H1 (cell line): ENCODE measurements around the gene ATP13A3.

ENCODE experiments used
- BACH1 ChIP-seq: IDR thresholded peaks from 2 replicates; pipeline ENCODE4 v1.6.1; 2012; ENCODE audit warnings: low read length, improper control_type of control experiment
- CBX8 ChIP-seq: fragments of 300-800, 300-1000 bp; sonication (generic); IDR thresholded peaks from 2 replicates; pipeline ENCODE4 v1.7.1; 2016; ENCODE audit warnings: low read depth, low read length, borderline replicate concordance
- CHD2 ChIP-seq: IDR thresholded peaks from 2 replicates; pipeline ENCODE4 v1.6.1; 2012; ENCODE audit warnings: low read length, improper control_type of control experiment
- EZH2 ChIP-seq: fragments of 200-600 bp; sonication (generic); IDR thresholded peaks from 2 replicates; pipeline ENCODE4 v1.7.1; 2012; ENCODE audit warnings: low read depth, mild to moderate bottlenecking, moderate library complexity, low read length, inconsistent platforms; ENCODE audit not compliant: severe bottlenecking
- KDM1A ChIP-seq: fragments of 200-600, 300-600 bp; sonication (generic); IDR thresholded peaks from 2 replicates; pipeline ENCODE4 v1.7.1; 2016; ENCODE audit warnings: mild to moderate bottlenecking, low read length, borderline replicate concordance
- KDM5A ChIP-seq: fragments of 200-600 bp; IDR thresholded peaks from 2 replicates; pipeline ENCODE4 v1.7.1; 2012; ENCODE audit warnings: mild to moderate bottlenecking, low read length, inconsistent platforms, mixed read lengths
- POLR2A ChIP-seq, 2 experiments: IDR thresholded peaks; 1 replicate in 1 of 2; 2 replicates in 1 of 2; pipeline ENCODE4 v1.6.1; 2011; ENCODE audit warnings: low read depth in 2 of 2, low read length in 2 of 2, mild to moderate bottlenecking in 2 of 2; ENCODE audit errors: control extremely low read depth in 1 of 2
- POLR2AphosphoS5 ChIP-seq: IDR thresholded peaks from 2 replicates; pipeline ENCODE4 v1.6.1; 2011; ENCODE audit warnings: low read depth, low read length
- RAD21 ChIP-seq, 2 experiments: IDR thresholded peaks in 1 of 2; conservative IDR thresholded peaks in 1 of 2; 2 replicates each; pipeline ENCODE4 v1.6.1; 2011; ENCODE audit warnings: low read depth in 2 of 2, low read length in 2 of 2, improper control_type of control experiment in 1 of 2, inconsistent platforms in 1 of 2, mild to moderate bottlenecking in 1 of 2, moderate library complexity in 1 of 2
- RXRA ChIP-seq: IDR thresholded peaks from 2 replicates; pipeline ENCODE4 v1.6.1; 2011; ENCODE audit warnings: low read depth, mild to moderate bottlenecking, low read length, moderate library complexity; ENCODE audit not compliant: insufficient read depth
- SP2 ChIP-seq: IDR thresholded peaks from 2 replicates; pipeline ENCODE4 v1.6.1; 2012; ENCODE audit warnings: mild to moderate bottlenecking, low read length, inconsistent platforms
- TBP ChIP-seq: IDR thresholded peaks from 2 replicates; pipeline ENCODE4 v1.6.1; 2011; ENCODE audit warnings: low read depth, low read length, improper control_type of control experiment
- TF ChIP-seq, protein P1 (sequence below), 3 experiments: IDR thresholded peaks; 1 replicate in 2 of 3; 2 replicates in 1 of 3; pipeline versions ENCODE4 v1.5.1 to v1.6.1; 2011; ENCODE audit warnings: low read length in 3 of 3, mild to moderate bottlenecking in 3 of 3, inconsistent platforms in 2 of 3, low read depth in 1 of 3, moderate library complexity in 1 of 3; ENCODE audit not compliant: insufficient read depth in 1 of 3; ENCODE audit errors: control extremely low read depth in 1 of 3
- TF ChIP-seq, protein P2 (sequence below): IDR thresholded peaks from 2 replicates; pipeline ENCODE4 v1.6.1; 2012; ENCODE audit warnings: inconsistent platforms

DNA sequence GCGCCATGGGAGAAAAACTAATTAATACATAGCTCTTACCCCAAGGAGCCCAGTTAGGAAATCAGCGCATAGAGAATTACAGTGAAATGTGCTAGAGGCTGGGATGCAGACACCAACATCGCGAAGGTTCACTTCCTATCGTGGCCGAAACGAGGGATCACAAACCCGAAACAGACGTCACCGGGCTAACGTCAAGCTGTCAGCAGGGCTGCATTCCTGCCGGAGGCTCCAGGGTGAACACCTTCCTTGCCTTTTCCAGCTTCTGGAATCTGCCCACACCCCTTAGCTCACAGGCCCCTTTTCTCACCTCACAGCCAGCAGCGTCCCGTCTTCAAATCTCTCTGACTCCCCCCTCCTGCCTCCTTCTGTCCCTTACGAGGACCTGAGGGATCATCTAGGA lies 100.7 kb downstream of the ATP13A3 start:
- TF ChIP-seq EZH2: no peak
- TF ChIP-seq, protein P1, sequence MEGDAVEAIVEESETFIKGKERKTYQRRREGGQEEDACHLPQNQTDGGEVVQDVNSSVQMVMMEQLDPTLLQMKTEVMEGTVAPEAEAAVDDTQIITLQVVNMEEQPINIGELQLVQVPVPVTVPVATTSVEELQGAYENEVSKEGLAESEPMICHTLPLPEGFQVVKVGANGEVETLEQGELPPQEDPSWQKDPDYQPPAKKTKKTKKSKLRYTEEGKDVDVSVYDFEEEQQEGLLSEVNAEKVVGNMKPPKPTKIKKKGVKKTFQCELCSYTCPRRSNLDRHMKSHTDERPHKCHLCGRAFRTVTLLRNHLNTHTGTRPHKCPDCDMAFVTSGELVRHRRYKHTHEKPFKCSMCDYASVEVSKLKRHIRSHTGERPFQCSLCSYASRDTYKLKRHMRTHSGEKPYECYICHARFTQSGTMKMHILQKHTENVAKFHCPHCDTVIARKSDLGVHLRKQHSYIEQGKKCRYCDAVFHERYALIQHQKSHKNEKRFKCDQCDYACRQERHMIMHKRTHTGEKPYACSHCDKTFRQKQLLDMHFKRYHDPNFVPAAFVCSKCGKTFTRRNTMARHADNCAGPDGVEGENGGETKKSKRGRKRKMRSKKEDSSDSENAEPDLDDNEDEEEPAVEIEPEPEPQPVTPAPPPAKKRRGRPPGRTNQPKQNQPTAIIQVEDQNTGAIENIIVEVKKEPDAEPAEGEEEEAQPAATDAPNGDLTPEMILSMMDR (IDR thresholded peaks at IDR 0.05; ENCODE audit: control extremely low read depth in 1 of 3, insufficient read depth in 1 of 3, low read depth in 1 of 3, low read length in 3 of 3): no peak
- TF ChIP-seq, protein P2, sequence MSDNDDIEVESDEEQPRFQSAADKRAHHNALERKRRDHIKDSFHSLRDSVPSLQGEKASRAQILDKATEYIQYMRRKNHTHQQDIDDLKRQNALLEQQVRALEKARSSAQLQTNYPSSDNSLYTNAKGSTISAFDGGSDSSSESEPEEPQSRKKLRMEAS: no peak
- no peak for TF ChIP-seq BACH1
- no peak for TF ChIP-seq CHD2
- TF ChIP-seq TBP: no peak
- no peak for TF ChIP-seq CBX8
- no peak for TF ChIP-seq KDM1A
- TF ChIP-seq RAD21 (IDR thresholded peaks at IDR 0.05 in 1 of 2, conservative IDR thresholded peaks at IDR 0.05 in 1 of 2; ENCODE audit: low read depth in 2 of 2, low read length in 2 of 2): no peak
- TF ChIP-seq SP2: no peak
- TF ChIP-seq POLR2A (IDR thresholded peaks at IDR 0.05; ENCODE audit: control extremely low read depth in 1 of 2, low read depth in 2 of 2, low read length in 2 of 2): no peak
- TF ChIP-seq KDM5A: no peak
- no peak for TF ChIP-seq RXRA
- TF ChIP-seq POLR2AphosphoS5: no peak
